Neural progenitor cell (in vitro differentiated cells): ENCODE data around the gene RUSC2.

Source experiments
- EZH2 ChIP-seq: fragments of 200-600 bp; sonication (generic); IDR thresholded peaks from 2 replicates; pipeline ENCODE4 v1.6.1; 2017; ENCODE audit warnings: antibody characterized with exemption, mild to moderate bottlenecking, moderate library complexity
- EZH2phosphoT487 ChIP-seq: fragments of 200-600 bp; sonication (generic); IDR thresholded peaks from 2 replicates; pipeline ENCODE4 v1.6.1; 2017; ENCODE audit warnings: antibody characterized with exemption
- TF ChIP-seq, protein P1 (sequence below): fragments of 200-600 bp; sonication (generic); IDR thresholded peaks from 2 replicates; pipeline ENCODE4 v1.5.1; 2017; ENCODE audit warnings: antibody characterized with exemption, mild to moderate bottlenecking

DNA sequence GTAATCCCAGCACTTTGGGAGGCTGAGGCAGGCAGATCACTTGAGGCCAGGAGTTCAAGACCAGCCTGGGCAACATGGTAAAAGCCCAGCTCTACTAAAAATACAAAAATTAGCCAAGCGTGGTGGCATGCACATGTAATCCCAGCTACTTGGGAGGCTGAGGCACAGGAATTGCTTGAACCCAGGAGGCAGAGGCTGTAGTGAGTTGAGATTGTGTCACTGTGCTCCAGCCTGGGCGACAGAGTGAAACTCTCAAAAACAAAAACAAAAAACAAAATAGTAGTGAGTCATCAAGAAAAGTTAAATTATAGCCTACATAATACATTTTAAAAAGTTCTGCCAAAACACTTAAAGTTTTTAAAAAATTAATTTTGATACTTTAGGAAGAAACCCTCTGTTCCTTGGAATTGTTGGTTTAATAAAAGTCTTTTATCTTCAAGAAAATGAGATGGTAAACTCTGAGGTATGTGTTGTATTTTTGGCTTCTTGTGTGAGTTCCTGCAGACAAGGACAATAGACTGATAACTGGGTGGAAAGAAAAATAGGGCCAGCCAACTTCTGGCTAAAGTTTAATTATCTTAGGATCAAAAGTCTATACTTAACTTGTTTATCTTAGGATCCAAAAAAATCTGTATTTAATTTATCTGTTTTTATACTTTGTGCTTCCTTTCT, 9.3 kb downstream of the RUSC2 start:
- TF ChIP-seq EZH2phosphoT487 (no peak), EZH2 (no peak)
- TF ChIP-seq, protein P1, sequence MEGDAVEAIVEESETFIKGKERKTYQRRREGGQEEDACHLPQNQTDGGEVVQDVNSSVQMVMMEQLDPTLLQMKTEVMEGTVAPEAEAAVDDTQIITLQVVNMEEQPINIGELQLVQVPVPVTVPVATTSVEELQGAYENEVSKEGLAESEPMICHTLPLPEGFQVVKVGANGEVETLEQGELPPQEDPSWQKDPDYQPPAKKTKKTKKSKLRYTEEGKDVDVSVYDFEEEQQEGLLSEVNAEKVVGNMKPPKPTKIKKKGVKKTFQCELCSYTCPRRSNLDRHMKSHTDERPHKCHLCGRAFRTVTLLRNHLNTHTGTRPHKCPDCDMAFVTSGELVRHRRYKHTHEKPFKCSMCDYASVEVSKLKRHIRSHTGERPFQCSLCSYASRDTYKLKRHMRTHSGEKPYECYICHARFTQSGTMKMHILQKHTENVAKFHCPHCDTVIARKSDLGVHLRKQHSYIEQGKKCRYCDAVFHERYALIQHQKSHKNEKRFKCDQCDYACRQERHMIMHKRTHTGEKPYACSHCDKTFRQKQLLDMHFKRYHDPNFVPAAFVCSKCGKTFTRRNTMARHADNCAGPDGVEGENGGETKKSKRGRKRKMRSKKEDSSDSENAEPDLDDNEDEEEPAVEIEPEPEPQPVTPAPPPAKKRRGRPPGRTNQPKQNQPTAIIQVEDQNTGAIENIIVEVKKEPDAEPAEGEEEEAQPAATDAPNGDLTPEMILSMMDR: no peak
